ENCODE measurements around the gene AHSP.
A peak's percentile ranks its signal among the peaks of the same experiment; 100 is the strongest.
"Not testable (repeated sequence)": the region's sequence is repeated elsewhere in the genome, so short reads cannot be mapped to it uniquely, and the experiment has no call there.

Gene AHSP

DNA sequence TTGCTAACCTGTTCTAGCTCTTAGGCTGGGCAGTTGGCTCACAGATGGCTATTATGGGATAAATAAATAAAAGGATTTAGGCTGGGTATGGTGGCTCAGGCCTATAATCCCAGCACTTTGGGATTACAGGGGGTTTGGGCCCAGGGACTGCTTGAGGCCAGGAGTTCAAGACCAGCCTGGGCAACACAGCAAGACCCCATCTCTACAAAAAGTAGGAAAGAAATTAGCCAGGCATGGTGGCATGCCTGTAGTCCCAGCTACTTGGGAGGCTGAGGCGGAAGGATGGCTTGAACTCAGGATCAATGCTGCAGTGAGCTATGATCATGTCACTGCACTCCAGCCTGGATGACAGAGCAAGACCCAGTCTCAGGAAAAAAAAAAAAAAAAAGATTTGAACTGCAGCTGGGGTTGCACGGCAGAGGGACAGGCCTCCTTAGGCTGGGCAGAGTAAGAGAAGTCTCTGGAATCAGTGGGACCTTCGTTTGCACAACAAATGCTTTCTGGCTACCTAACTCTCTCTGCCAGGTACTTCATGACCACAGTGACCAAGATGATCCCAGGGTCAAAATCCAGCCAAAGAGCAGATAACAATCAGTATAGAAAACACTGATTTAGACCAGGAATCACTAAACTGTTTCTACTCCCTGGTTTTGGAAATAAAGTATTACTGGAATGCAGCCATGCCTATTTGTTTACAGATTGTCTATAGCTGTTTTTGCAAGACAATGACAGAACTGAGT lies 26.3 kb upstream of the AHSP start:
- no peak overlapping the region for H3K4me3 ChIP-seq (replicated peaks; ENCODE audit: low read depth, low read length)
- no peak for TF ChIP-seq CTCF (IDR thresholded peaks at IDR 0.05; ENCODE audit: low read length, missing control alignments)
- no peak for DNase-seq (ENCODE audit: low read depth)

GRCh38 chr16:31501966-31502348 lies 25.7 kb upstream of the AHSP start:
- TF ChIP-seq CTCF (IDR thresholded peaks at IDR 0.05; ENCODE audit: low read length, missing control alignments): no peak
- H3K4me3 ChIP-seq (replicated peaks; ENCODE audit: low read depth, low read length): no peak overlapping the region
- DNase-seq (ENCODE audit: low read depth): no peak

DNA sequence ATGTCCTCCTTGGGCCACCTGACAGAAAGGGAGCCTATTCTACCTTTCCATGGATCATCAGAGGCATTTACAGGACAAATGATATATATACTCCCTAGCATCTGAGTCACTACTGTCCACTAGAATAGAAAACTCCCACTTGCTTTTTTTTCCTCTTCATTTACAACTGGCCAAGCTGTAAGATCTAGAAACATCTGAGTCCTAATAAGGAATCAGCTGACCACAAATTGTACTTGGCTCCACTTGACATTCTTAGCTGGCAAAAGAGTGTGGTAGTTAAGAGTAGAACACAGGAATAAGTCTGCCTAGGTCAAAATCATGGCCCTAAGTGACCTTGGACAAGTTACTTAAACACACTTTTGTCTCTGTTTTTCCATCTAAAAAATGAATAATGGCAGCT lies 24.7 kb upstream of the AHSP start:
- no peak overlapping the region for H3K4me3 ChIP-seq (replicated peaks; ENCODE audit: low read depth, low read length)
- peak; percentile 23 for DNase-seq (ENCODE audit: low read depth)
- TF ChIP-seq CTCF (IDR thresholded peaks at IDR 0.05; ENCODE audit: low read length, missing control alignments): no peak

DNA sequence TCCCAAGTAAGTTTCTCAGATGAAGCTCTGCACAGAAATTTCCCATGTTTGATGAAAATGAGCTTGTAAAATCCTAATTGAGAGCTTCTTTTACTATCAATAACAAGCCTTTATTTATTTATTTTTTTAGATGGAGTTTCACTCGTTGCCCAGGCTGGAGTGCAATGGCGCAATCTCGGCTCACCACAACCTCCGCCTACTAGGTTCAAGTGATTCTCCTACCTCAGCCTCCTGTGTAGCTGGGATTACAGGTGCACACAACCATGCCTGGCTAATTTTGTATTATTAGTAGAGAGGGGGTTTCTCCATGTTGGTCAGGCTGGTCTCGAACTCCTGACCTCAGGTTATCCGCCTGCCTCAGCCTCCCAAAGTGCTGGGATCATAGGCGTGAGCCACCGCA lies 24.1 kb upstream of the AHSP start:
- H3K4me3 ChIP-seq (replicated peaks; ENCODE audit: low read depth, low read length); DNase-seq (ENCODE audit: low read depth): not testable (repeated sequence)

- no peak for DNase-seq (ENCODE audit: low read depth)
- H3K4me3 ChIP-seq (replicated peaks; ENCODE audit: low read depth, low read length): no peak overlapping the region
- TF ChIP-seq CTCF (IDR thresholded peaks at IDR 0.05; ENCODE audit: low read length, missing control alignments): no peak
Measured at GRCh38 chr16:31504159-31504558, 23.5 kb upstream of the AHSP start.

GRCh38 chr16:31505483-31505882 lies 22.2 kb upstream of the AHSP start:
- TF ChIP-seq CTCF (IDR thresholded peaks at IDR 0.05; ENCODE audit: low read length, missing control alignments): no peak
- no peak overlapping the region for H3K4me3 ChIP-seq (replicated peaks; ENCODE audit: low read depth, low read length)

GRCh38 chr16:31507617-31507928 lies 20.1 kb upstream of the AHSP start:
- no peak for TF ChIP-seq CTCF (IDR thresholded peaks at IDR 0.05; ENCODE audit: low read length, missing control alignments)
- no peak for DNase-seq (ENCODE audit: low read depth)
- H3K4me3 ChIP-seq (replicated peaks; ENCODE audit: low read depth, low read length): peak overlapping the region; percentile 96

More at GRCh38 chr16:31505483-31505882, 22.2 kb upstream of the AHSP start:
- DNase-seq (ENCODE audit: low read depth): no peak
